ENCODE data around the gene AXIN1. TPM values are rescaled to one million over a fixed set of nuclear protein-coding genes. Genes with fewer than 3 reads are reported as not detected.
A peak's percentile ranks its signal among the peaks of the same experiment; 100 is the strongest.
"Not testable (repeated sequence)": the region's sequence is repeated elsewhere in the genome, so short reads cannot be mapped to it uniquely, and the experiment has no call there.

AXIN1 gene
- 10 to 100 TPM; 14.1 to 23.7 (median 22.2) TPM for polyA plus RNA-seq (ENCODE audit: insufficient read length in 3 of 3)
- long read RNA-seq, donor 1, partial matches to known transcripts = 0 of 2 reads
- long read RNA-seq, donor 1, other reads (novel, unspliced or antisense) = 0 of 2 reads
- long read RNA-seq, donor 2, partial matches to known transcripts = 0 of 1 reads
- long read RNA-seq, donor 2, other reads (novel, unspliced or antisense) = 0 of 1 reads
- long read RNA-seq, donor 3, transcript AXIN1-202 (10 exons, 3,324 nt) = major isoform, 5 of 5 reads
- long read RNA-seq, donor 3, partial matches to known transcripts = 0 of 5 reads
- long read RNA-seq, donor 3, other reads (novel, unspliced or antisense) = 0 of 5 reads
- long read RNA-seq, donor 4, partial matches to known transcripts = 0 of 4 reads
- long read RNA-seq, donor 4, other reads (novel, unspliced or antisense) = 0 of 4 reads
- long read RNA-seq, donor 5 = 0 reads
- long read RNA-seq, donor 6, partial matches to known transcripts = 5 of 11 reads
- long read RNA-seq, donor 6, other reads (novel, unspliced or antisense) = 5 of 11 reads
- long read RNA-seq, donor 7, partial matches to known transcripts = 0 of 5 reads
- long read RNA-seq, donor 7, other reads (novel, unspliced or antisense) = 0 of 5 reads
- long read RNA-seq, donor 8 = 0 reads
- long read RNA-seq, donor 9, partial matches to known transcripts = 0 of 1 reads
- long read RNA-seq, donor 9, other reads (novel, unspliced or antisense) = 0 of 1 reads
- long read RNA-seq, donor 10, partial matches to known transcripts = 0 of 2 reads
- long read RNA-seq, donor 10, other reads (novel, unspliced or antisense) = 0 of 2 reads
- long read RNA-seq, donor 11, partial matches to known transcripts = 0 of 3 reads
- long read RNA-seq, donor 11, other reads (novel, unspliced or antisense) = 0 of 3 reads
- long read RNA-seq, donor 12, partial matches to known transcripts = 5 of 6 reads
- long read RNA-seq, donor 12, other reads (novel, unspliced or antisense) = 0 of 6 reads
- long read RNA-seq, donor 13 = 0 reads
- long read RNA-seq, donor 14, partial matches to known transcripts = 0 of 2 reads
- long read RNA-seq, donor 14, other reads (novel, unspliced or antisense) = 0 of 2 reads
- long read RNA-seq, donor 15 = 0 reads
- long read RNA-seq, donor 16, transcript AXIN1-202 (10 exons, 3,324 nt) = major isoform, 5 of 77 reads
- long read RNA-seq, donor 16, partial matches to known transcripts = 31 of 77 reads
- long read RNA-seq, donor 16, other reads (novel, unspliced or antisense) = 40 of 77 reads

- peak; percentile 82 to 97 (median 89) for DNase-seq (ENCODE audit: extremely low read depth in 1 of 11, low read depth in 9 of 11, low spot score in 4 of 11)
These were observed at the start of gene AXIN1 for GRCh38 chr16:352547-353403. TSS of gene AXIN1 (minus strand) at chr16:352723. CDS start at chr16:347025, 5,698 bp downstream.

- DNase-seq (ENCODE audit: extremely low read depth in 1 of 11, low read depth in 9 of 11, low spot score in 4 of 11) = peak in 10 of 11 donors; percentile 74 to 94 (median 90)
These were observed 49.2 kb upstream of the AXIN1 start, which contains the start of gene DECR2 for GRCh38 chr16:401468-402348. TSS of gene DECR2 (plus strand) at chr16:401885. CDS start at chr16:401964, 79 bp downstream.

DNA sequence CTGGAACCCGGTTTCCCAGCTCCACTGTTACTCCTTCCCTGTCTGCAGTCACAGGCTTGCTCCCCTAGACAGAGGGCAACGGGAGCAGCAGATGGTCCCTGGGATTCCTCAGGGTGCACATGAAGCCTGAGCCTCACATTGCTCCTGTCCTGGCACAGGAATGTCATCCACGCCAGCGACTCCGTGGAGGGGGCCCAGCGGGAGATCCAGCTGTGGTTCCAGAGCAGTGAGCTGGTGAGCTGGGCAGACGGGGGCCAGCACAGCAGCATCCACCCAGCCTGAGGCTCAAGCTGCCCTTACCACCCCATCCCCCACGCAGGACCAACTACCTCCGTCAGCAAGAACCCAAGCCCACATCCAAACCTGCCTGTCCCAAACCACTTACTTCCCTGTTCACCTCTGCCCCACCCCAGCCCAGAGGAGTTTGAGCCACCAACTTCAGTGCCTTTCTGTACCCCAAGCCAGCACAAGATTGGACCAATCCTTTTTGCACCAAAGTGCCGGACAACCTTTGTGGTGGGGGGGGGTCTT lies 47.6 kb upstream of the AXIN1 start:
- DNase-seq (ENCODE audit: extremely low read depth in 1 of 11, low read depth in 9 of 11, low spot score in 4 of 11) = no peak

DNA sequence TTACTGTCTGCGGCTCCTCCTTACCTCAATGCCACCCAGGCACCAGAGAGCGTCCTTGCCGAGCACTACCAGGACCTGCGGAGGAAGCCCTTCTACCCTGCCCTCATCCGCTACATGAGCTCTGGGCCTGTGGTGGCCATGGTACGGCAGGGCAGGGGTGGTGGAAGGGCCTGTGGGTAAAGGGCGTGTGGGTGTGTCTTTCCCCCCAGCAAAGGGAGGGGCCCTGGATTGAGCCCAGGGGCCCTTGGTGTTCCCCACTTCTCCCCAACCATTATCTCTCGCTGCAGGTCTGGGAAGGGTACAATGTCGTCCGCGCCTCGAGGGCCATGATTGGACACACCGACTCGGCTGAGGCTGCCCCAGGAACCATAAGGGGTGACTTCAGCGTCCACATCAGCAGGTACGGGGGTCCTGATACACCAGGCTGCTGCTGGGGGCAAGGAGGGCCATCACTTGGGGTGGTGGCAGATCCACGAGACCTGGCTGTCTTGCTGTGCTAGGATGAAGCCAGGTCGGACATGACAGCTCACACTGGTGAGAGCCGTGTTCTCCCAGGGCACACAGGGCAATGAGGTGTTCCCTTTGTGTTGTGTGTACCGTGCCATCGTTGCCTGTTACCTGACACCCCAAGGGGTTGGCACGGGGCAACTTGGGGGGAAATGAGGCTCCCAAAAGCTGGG lies 47.0 kb upstream of the AXIN1 start:
- no peak for DNase-seq (ENCODE audit: extremely low read depth in 1 of 11, low read depth in 9 of 11, low spot score in 4 of 11)

GRCh38 chr16:398561-399339 lies 46.2 kb upstream of the AXIN1 start:
- DNase-seq (ENCODE audit: extremely low read depth in 1 of 11, low read depth in 9 of 11, low spot score in 4 of 11) = no peak

GRCh38 chr16:397736-398332 lies 45.3 kb upstream of the AXIN1 start:
- DNase-seq (ENCODE audit: extremely low read depth in 1 of 11, low read depth in 9 of 11, low spot score in 4 of 11) = peak in 1 of 11 donors; percentile 79

DNA sequence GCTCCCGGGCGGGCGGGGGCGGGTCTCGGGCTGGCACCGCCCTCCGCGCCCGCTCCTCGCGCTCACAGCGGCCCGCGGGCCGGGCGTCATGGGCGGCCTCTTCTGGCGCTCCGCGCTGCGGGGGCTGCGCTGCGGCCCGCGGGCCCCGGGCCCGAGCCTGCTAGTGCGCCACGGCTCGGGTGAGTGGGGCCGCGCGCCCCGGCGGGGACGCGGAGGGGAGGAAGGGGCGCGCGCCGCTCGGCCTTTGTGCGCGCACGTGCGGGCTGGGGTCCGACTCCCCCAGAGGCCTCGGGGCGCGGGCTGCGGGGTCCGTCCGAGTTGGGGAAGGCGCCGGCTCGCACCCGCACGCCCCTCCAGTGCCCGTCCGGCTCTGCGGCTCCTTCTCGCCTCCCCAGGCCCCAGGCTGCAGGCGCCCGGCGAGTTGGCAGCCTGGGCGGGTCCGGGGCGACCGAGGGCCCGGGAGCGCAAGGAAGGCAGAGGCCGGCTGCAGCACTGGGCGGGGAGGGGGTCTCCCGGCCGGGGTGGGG lies 44.7 kb upstream of the AXIN1 start, which contains the start of gene NME4:
TSS of gene NME4 (plus strand) at position 65 of the 527 bp plus-strand sequence. CDS start at position 89, 24 bp downstream.
- no peak for DNase-seq (ENCODE audit: extremely low read depth in 1 of 11, low read depth in 9 of 11, low spot score in 4 of 11)

GRCh38 chr16:396605-397004 lies 44.1 kb upstream of the AXIN1 start:
- no peak for DNase-seq (ENCODE audit: extremely low read depth in 1 of 11, low read depth in 9 of 11, low spot score in 4 of 11)

- DNase-seq (ENCODE audit: extremely low read depth in 1 of 11, low read depth in 9 of 11, low spot score in 4 of 11) = no peak
These were observed 43.7 kb upstream of the AXIN1 start for GRCh38 chr16:396199-396598.

GRCh38 chr16:392450-393030 lies 40.0 kb upstream of the AXIN1 start:
- no peak for DNase-seq (ENCODE audit: extremely low read depth in 1 of 11, low read depth in 9 of 11, low spot score in 4 of 11)

DNA sequence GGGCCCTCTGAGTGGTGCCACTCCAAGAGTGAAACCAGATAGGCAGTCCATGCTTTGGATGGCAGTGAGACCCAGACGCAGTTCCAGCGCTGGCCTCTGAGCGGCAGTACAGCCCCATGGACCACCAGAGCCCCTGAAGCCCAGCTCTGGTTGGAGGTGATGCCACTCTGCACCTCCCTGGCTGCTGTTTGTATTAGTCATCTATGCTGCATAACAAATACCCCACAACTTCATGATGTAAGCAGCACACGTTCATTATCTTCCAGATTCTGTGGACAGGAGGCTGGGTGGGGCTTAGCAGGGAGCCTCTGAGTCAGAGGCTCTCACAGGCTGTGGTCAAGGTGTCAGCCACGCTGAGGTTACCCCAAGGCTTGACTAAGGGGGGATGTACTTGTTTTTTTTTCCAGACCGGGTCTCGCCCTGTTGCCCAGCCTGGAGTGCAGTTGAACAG lies 39.4 kb upstream of the AXIN1 start:
- no peak for DNase-seq (ENCODE audit: extremely low read depth in 1 of 11, low read depth in 9 of 11, low spot score in 4 of 11)

- DNase-seq (ENCODE audit: extremely low read depth in 1 of 11, low read depth in 9 of 11, low spot score in 4 of 11) = no peak
These were observed 36.8 kb upstream of the AXIN1 start for GRCh38 chr16:389352-389751.

GRCh38 chr16:387761-388666 lies 35.5 kb upstream of the AXIN1 start:
- not testable (repeated sequence) for DNase-seq (ENCODE audit: extremely low read depth in 1 of 11, low read depth in 9 of 11, low spot score in 4 of 11)
